ACC112 (cell line): ENCODE results near the gene CAMK2B.

Experiments used
- H2AFZ ChIP-seq: fragments of 200-600 bp; sonication (generic); one replicate; pipeline ENCODE4 v1.6.0; 2017; ENCODE audit warnings: antibody characterized with exemption, low read length; ENCODE audit not compliant: unreplicated experiment
- H3K27ac ChIP-seq: fragments of 200-600 bp; sonication (generic); 2 replicates; pipeline ENCODE4 v1.5.1; 2014; ENCODE audit warnings: low read depth, mild to moderate bottlenecking, antibody characterized with exemption, low read length, moderate library complexity
- H3K27me3 ChIP-seq: fragments of 200-600 bp; sonication (generic); 2 replicates; pipeline ENCODE4 v1.6.1; 2014; ENCODE audit warnings: mild to moderate bottlenecking, antibody characterized with exemption, low read length, moderate library complexity, mixed read lengths; ENCODE audit not compliant: insufficient read depth
- H3K36me3 ChIP-seq: fragments of 200-600 bp; sonication (generic); 2 replicates; pipeline ENCODE4 v1.6.1; 2016; ENCODE audit warnings: mild to moderate bottlenecking, antibody characterized with exemption, low read length, moderate library complexity, mixed read lengths; ENCODE audit not compliant: insufficient read depth
- H3K4me1 ChIP-seq: fragments of 200-600 bp; sonication (generic); one replicate; pipeline ENCODE4 v1.6.1; 2016; ENCODE audit warnings: low read length, mixed read lengths; ENCODE audit not compliant: insufficient read depth, unreplicated experiment, control insufficient read depth
- H3K4me3 ChIP-seq: fragments of 200-600 bp; sonication (generic); 2 replicates; pipeline ENCODE4 v1.5.1; 2014; ENCODE audit warnings: mild to moderate bottlenecking, low read depth, low read length
- H3K79me2 ChIP-seq: fragments of 200-600 bp; sonication (generic); one replicate; pipeline ENCODE4 v1.6.0; 2016; ENCODE audit warnings: low read length; ENCODE audit not compliant: control insufficient read depth, unreplicated experiment, insufficient read depth

Gene CAMK2B

DNA sequence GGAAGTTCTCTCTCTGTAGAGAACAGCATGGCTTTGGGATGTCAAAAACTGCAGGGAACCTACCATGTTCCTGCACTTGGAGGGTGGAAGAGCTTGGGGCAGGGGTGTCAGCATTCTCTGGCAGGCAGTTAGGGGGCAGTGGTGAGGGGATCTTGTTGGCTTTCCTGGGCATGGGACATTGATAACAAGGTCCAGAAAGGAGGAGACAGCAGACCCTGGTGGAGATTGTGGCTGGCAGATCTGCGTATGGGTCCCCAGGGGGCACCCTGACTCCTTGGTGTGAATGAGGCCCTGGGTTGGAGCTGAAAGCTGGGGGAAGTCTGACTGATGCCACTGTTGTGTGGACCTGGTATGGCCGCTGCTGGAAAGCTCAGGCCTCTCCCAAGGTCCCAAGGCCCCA, 22.9 kb upstream of the CAMK2B start:
- H3K79me2 ChIP-seq: no peaks in the 10 kb centered on the region
- H3K27me3 ChIP-seq: no peaks in the 10 kb centered on the region
- no peak overlapping the region for H3K4me3 ChIP-seq
- no peaks in the 10 kb centered on the region for H3K36me3 ChIP-seq
- H3K4me1 ChIP-seq: no peaks in the 10 kb centered on the region
- no peak overlapping the region for H2AFZ ChIP-seq
- H3K27ac ChIP-seq: no peak overlapping the region

DNA sequence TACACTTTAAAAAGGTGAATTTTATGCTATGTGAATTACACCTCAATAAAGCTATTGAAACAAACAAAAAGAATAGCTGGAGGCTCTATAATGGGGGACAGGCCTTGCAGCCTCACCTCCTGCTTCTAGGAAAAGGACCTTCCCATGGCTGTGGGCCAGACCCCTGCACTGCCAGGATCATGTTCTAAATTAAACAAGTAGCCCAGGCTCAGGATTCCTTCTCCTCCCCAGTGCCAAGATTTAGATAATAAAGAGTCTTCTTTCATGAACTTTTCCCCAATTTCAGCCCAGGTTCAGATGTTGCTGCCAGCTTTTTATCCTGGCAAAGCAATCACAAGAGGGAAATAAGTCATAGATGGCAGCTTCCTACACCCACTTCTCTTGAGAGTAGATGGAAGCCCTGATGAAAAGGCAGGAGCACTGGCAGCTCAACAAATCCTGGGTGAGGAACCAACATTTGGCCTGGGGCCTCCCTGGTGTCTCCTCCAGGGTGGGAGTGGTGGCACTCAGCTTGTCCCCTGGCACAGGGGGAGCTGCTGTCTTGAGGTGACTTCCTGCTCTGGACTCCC, 22.2 kb upstream of the CAMK2B start:
- Histone ChIP-seq H3K27me3 (no peaks in the 10 kb centered on the region), H3K27ac (no peak overlapping the region), H3K36me3 (no peaks in the 10 kb centered on the region), H3K4me1 (no peaks in the 10 kb centered on the region), H2AFZ (no peak overlapping the region), H3K79me2 (no peaks in the 10 kb centered on the region), H3K4me3 (no peak overlapping the region)

DNA sequence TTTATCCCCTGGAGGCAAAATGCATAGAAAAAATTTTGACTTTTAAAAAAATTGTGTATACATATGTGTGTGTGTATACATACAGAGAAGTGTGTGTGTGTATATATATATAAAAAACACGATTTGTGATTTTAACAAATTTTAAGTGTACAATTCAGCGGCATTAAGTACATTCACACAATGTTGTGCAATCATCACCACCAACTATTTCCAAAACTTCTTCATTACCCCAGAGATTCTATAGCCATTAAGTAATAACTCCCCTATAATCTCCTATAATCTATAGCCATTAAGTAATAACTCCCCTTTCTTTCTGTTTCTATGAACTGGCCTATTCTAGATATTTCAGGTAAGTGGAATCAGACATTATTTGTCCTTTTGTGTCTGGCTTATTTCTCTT, 20.7 kb upstream of the CAMK2B start:
- H2AFZ ChIP-seq: no peak overlapping the region
- no peaks in the 10 kb centered on the region for H3K4me1 ChIP-seq
- H3K27me3 ChIP-seq: no peaks in the 10 kb centered on the region
- no peak overlapping the region for H3K4me3 ChIP-seq
- no peaks in the 10 kb centered on the region for H3K79me2 ChIP-seq
- H3K27ac ChIP-seq: no peak overlapping the region
- no peaks in the 10 kb centered on the region for H3K36me3 ChIP-seq

DNA sequence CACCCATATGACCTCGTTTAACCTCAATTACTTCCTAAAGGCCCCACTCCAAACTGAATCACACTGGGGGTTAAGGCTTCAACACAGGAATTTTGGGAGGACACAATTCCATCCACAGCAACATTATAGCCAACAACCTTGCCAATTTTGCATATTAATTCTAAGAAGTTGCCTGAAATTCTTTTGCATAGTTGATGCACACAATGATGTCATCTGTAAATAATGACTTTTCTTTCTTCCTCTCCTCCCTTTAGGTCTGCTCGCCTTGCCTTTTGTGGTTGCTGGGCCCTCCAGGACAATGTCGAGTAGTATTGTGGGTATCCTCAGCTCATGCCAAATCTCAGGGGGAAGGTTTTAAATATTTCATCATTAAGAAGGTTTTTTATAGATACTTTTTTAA, 16.0 kb upstream of the CAMK2B start:
- no peak overlapping the region for H3K27ac ChIP-seq
- no peak overlapping the region for H3K4me3 ChIP-seq
- no peak overlapping the region for H2AFZ ChIP-seq
- no peaks in the 10 kb centered on the region for H3K36me3 ChIP-seq
- H3K79me2 ChIP-seq: no peaks in the 10 kb centered on the region
- peaks cover 3% of the 10 kb centered on the region; the same call in 1 of the 2 replicates for H3K27me3 ChIP-seq
- no peaks in the 10 kb centered on the region for H3K4me1 ChIP-seq

DNA sequence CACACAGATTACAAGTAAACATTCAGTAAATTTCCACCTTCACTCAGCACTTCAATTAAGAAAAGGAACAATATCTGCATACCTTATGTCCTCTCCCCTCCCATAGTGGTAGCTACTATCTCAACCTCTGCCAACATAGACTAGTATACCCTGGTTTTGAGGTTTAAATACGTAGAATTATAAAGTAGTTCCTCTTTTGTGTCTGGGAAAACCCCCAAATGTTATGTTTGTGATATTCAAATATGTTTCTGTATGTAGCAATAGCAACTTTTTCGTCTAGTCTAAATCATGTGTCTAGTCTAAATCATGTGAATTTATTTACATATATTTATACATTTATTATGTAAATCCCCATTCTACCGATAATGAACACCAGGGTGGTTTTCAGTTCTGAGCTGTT, 13.2 kb upstream of the CAMK2B start:
- no peaks in the 10 kb centered on the region for H3K79me2 ChIP-seq
- peaks cover 3% of the 10 kb centered on the region; the same call in 1 of the 2 replicates for H3K27me3 ChIP-seq
- no peaks in the 10 kb centered on the region for H3K4me1 ChIP-seq
- no peaks in the 10 kb centered on the region for H3K36me3 ChIP-seq
- no peak overlapping the region for H3K27ac ChIP-seq
- H3K4me3 ChIP-seq: no peak overlapping the region
- H2AFZ ChIP-seq: no peak overlapping the region

DNA sequence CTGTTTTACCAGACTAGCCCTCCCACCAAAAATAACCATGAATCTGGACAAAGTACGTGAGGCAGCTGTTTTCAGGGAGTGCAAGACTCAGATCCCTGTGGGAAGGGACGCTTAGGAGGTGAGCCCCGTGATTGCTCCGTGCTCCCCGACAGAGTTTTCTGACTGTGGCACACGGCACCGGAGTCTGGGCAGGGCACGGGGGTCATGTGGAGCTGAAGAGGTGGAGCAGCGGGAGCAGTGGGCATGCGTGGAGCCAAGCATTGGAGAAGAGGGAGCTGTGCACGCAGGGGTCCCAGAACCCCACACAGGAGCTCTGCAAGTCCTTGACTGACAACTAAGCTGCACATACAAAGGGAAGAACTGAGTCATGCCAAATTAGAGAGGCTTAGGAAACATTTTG, 11.1 kb upstream of the CAMK2B start:
- no peak overlapping the region for H3K4me3 ChIP-seq
- H3K79me2 ChIP-seq: no peaks in the 10 kb centered on the region
- no peak overlapping the region for H2AFZ ChIP-seq
- no peaks in the 10 kb centered on the region for H3K36me3 ChIP-seq
- no peaks in the 10 kb centered on the region for H3K4me1 ChIP-seq
- peaks cover 3% of the 10 kb centered on the region; the same call in 1 of the 2 replicates for H3K27me3 ChIP-seq
- no peak overlapping the region for H3K27ac ChIP-seq

DNA sequence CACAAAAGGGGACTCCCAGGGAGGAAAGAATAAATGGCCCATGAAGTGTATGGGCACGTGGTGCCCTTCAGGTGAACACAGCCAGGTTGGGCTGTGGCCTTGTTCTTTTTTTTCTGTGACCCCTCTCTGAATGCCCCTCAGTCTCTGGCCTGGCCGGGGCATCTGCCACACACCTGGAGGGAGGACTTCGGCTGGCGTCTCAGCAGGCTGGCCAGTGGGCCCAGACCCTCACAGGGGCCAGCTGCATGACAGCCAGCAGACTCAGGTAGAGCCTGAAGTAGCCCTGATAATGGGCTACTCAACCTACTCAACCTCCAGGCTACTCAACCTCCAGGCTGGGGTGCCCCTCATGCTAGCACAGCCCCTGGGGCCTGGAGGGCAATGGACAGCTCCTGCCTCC, 9.8 kb upstream of the CAMK2B start:
- H3K4me1 ChIP-seq: no peaks in the 10 kb centered on the region
- no peaks in the 10 kb centered on the region for H3K36me3 ChIP-seq
- no peak overlapping the region for H3K4me3 ChIP-seq
- H2AFZ ChIP-seq: no peak overlapping the region
- peaks cover 3% of the 10 kb centered on the region; the same call in 1 of the 2 replicates for H3K27me3 ChIP-seq
- H3K27ac ChIP-seq: no peak overlapping the region
- H3K79me2 ChIP-seq: no peaks in the 10 kb centered on the region

DNA sequence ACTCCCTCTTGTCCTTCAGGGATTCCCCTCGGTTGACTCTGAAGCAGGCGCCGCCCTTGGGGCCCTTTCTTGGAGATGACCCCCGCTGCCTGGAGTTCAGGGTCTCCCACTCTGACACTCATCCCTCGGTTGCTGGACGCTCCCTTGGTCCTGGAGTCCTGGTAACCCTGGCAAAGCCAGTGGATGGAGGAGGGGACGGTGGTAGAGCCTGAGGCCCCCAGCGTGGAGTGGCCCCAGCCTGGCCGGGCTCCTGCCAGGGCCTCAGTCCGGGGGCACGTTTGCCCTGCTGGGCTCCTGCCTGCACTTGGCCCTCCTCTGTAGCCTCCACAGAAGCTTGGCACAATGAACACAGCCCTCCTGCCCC, 9.3 kb upstream of the CAMK2B start:
- Histone ChIP-seq H2AFZ (no peak overlapping the region), H3K27ac (no peak overlapping the region), H3K79me2 (no peaks in the 10 kb centered on the region), H3K4me1 (no peaks in the 10 kb centered on the region), H3K27me3 (peaks cover 3% of the 10 kb centered on the region; the same call in 1 of the 2 replicates), H3K4me3 (no peak overlapping the region), H3K36me3 (no peaks in the 10 kb centered on the region)

DNA sequence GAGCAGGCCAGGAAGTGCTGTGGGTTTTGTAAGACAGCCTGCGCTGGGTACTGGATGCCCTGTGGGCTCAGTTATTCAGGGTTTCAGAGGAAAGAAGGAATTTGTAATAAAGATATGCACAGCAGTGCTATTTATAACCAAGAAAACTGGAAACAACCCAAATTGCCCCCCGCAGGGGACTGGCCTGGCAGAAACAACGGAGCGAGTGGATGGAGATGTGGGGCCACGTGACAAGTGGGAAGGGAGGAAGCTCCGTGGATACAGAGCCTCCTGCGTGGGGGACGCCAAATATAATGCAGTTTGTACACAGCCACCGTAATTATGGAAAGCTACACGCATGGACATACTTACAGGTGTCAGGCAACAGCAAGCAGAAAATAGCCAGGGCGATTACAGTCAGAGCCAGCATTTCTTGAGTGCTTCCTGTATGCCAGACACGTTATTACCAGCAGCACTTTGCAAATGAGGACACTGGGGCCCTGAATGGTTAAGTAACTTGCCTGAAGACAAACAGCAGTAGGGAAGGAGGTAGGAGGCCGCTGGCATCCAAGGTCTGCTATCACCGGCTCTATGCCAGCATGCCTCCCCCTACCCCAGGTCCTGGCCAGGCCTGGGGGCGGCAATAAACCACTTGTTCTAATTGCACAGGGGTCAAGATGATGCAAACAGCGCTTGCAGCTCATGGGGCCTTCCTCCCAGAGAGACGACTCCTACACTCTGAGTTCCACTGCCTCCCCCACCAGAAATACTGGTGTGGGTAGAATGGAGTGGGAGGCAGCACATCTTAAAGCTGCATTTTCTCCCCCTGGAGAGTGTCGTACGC, 8.7 kb upstream of the CAMK2B start:
- Histone ChIP-seq H3K27ac (no peak overlapping the region), H2AFZ (no peak overlapping the region), H3K79me2 (no peaks in the 10 kb centered on the region), H3K36me3 (no peaks in the 10 kb centered on the region), H3K27me3 (peaks cover 3% of the 10 kb centered on the region; the same call in 1 of the 2 replicates), H3K4me1 (no peaks in the 10 kb centered on the region), H3K4me3 (no peak overlapping the region)

DNA sequence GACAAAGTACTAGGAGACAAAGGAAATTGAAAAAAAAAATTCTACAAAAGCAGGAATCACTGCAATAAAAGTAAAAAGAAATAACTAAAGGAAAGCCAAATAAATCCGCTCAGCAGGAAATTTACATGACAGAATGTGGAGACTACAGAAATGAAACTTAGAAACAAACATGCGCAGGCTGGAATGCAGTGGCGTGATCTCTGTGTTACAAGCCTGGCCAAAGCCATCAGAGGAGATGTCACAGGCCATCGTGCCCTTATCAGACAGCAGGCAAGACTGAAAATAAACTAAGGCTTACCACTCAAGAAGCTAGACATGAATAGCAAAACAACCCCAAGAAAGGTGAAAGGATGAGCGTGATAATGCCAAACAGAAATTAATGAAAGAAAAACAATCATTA, 6.3 kb upstream of the CAMK2B start:
- Histone ChIP-seq H3K4me3 (no peak overlapping the region), H2AFZ (no peak overlapping the region), H3K36me3 (no peaks in the 10 kb centered on the region), H3K79me2 (no peaks in the 10 kb centered on the region), H3K27ac (no peak overlapping the region), H3K4me1 (no peaks in the 10 kb centered on the region), H3K27me3 (0 out of 2 replicates have a peak, but pooled peaks cover 7% of the 10 kb centered on the region)

DNA sequence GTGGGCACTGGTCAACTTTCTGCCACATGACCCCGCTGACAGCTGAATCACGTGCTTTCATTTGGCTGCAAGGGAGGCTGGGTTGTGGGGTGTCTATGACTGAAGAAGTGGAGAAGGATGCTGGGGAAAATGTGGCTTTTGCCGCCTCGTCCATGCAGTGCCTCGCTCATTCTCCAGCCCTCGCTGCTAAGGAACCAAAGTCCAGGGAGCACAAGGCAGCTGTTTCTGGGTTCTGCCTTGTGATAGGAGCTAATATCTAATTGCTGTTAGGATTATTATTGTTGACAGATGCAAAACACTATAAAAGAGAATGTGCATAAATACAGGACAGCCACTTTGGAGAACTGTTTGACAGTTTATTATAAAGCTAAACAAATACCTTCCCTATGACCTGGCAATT, 4.9 kb upstream of the CAMK2B start:
- no peak overlapping the region for H3K27ac ChIP-seq
- H3K27me3 ChIP-seq: peaks cover 17% of the 10 kb centered on the region
- H3K79me2 ChIP-seq: no peaks in the 10 kb centered on the region
- no peak overlapping the region for H3K4me3 ChIP-seq
- no peak overlapping the region for H2AFZ ChIP-seq
- H3K36me3 ChIP-seq: no peaks in the 10 kb centered on the region
- no peaks in the 10 kb centered on the region for H3K4me1 ChIP-seq
